HepG2 (cell line): ENCODE results near the gene TBC1D19. TPM values are rescaled to one million over a fixed set of nuclear protein-coding genes. Genes with fewer than 3 reads are reported as not detected.

Source experiments
- ATAC-seq: fragments of 200-7000 bp; cut with Tn5 transposase; 3 replicates; pipeline ENCODE4 v1.9.1; 2020; ENCODE audit warnings: mild to moderate bottlenecking, moderate library complexity
- BruUV-seq: library from RNA; stranded (reverse); fragments of 400-500 nt; replicated peaks from 2 replicates; lab custom pipeline; 2021; lab: Mats Ljungman, UMichigan
- CTCF ChIA-PET: fragments of 300-600 bp; formaldehyde crosslinking; extraction: SDS; loops from one replicate; lab custom pipeline; 2021; ENCODE audit warnings: low total read pairs, inconsistent platforms, low intra/inter-chr PET ratio; lab: Yijun Ruan, JAX
- POLR2A ChIA-PET: fragments of 350-600 bp; sonication (Branson Sonifier 250); formaldehyde crosslinking; loops from one replicate; lab custom pipeline; 2020; ENCODE audit warnings: antibody characterized with exemption, inconsistent platforms; lab: Yijun Ruan, JAX
- DNase-seq: peaks from one replicate; pipeline ENCODE4 v3.0.0-alpha.2; 2015; ENCODE audit warnings: low spot score
- FAIRE-seq: peaks from 3 replicates; lab custom pipeline; 2011; peaks lifted over from hg19 to GRCh38; lab: Jason Lieb, UNC
- H2AFZ ChIP-seq: one replicate; pipeline ENCODE4 v1.6.1; 2011; ENCODE audit warnings: low read length, inconsistent platforms
- H3K27ac ChIP-seq: fragments of 300-600 bp; 3 replicates; pipeline ENCODE4 v1.8.0; 2011; ENCODE audit warnings: mixed run types, mild to moderate bottlenecking, mixed read lengths, low read length, inconsistent platforms; ENCODE audit not compliant: insufficient read depth; ENCODE audit errors: extremely low read length
- H3K27me3 ChIP-seq, 2 experiments: fragments of 200-600 bp in 1 of 2; 2 replicates in 1 of 2; 3 replicates in 1 of 2; pipeline versions ENCODE4 v1.6.0 to v1.8.0; 2011; ENCODE audit warnings: low read length in 2 of 2, mild to moderate bottlenecking in 2 of 2, moderate library complexity in 2 of 2, inconsistent platforms in 1 of 2; ENCODE audit not compliant: insufficient read depth in 2 of 2, control insufficient read depth in 1 of 2
- H3K36me3 ChIP-seq, 2 experiments: fragments of 200-600 bp in 1 of 2; replicated peaks in 1 of 2; 2 replicates in 1 of 2; 3 replicates in 1 of 2; pipeline versions ENCODE4 v1.5.1 to v1.8.0; 2011; ENCODE audit warnings: low read length in 2 of 2, inconsistent platforms in 1 of 2; ENCODE audit not compliant: insufficient read depth in 2 of 2, control insufficient read depth in 1 of 2
- H3K4me1 ChIP-seq: 2 replicates; pipeline ENCODE4 v1.5.1; 2012; ENCODE audit warnings: low read length, inconsistent platforms; ENCODE audit not compliant: insufficient read depth
- H3K4me2 ChIP-seq: 2 replicates; pipeline ENCODE4 v1.6.0; 2011; ENCODE audit warnings: low read depth, low read length, inconsistent platforms
- H3K4me3 ChIP-seq, 3 experiments: fragments of 200-600 bp in 1 of 3; sonication (generic), shearing (Covaris generic) in 1 of 3; replicated peaks in 1 of 3; 2 replicates each; pipeline ENCODE4 v1.5.1; 2011 to 2016; ENCODE audit warnings: low read length in 3 of 3, inconsistent platforms in 2 of 3, low read depth in 2 of 3, mild to moderate bottlenecking in 2 of 3, control low read depth in 1 of 3, mixed read lengths in 1 of 3; ENCODE audit not compliant: insufficient read depth in 1 of 3
- H3K79me2 ChIP-seq: one replicate; pipeline ENCODE4 v1.6.1; 2011; ENCODE audit warnings: low read length, inconsistent platforms; ENCODE audit not compliant: insufficient read depth
- H3K9ac ChIP-seq: 2 replicates; pipeline ENCODE4 v1.6.0; 2011; ENCODE audit warnings: mild to moderate bottlenecking, low read depth, low read length, inconsistent platforms; ENCODE audit not compliant: insufficient read depth
- H3K9me3 ChIP-seq: 2 replicates; pipeline ENCODE4 v1.5.1; 2012; ENCODE audit warnings: mild to moderate bottlenecking, low read length
- H4K20me1 ChIP-seq: 2 replicates; pipeline ENCODE4 v1.6.0; 2011; ENCODE audit warnings: inconsistent platforms, mild to moderate bottlenecking, low read length, moderate library complexity; ENCODE audit not compliant: insufficient read depth
- CBX1 ChIP-seq: IDR thresholded peaks from one replicate; pipeline ENCODE4 v1.6.1; 2016; ENCODE audit warnings: antibody characterized with exemption, low read depth
- CEBPG ChIP-seq: IDR thresholded peaks from 2 replicates; pipeline ENCODE4 v1.6.1; 2016
- HNF4A ChIP-seq: sonication (generic); formaldehyde crosslinking; IDR thresholded peaks from 2 replicates; pipeline ENCODE4 v1.4.0; 2020; ENCODE audit warnings: missing genetic modification reagents
- PAF1 ChIP-seq: IDR thresholded peaks from 2 replicates; pipeline ENCODE4 v1.6.1; 2016; ENCODE audit warnings: missing genetic modification reagents, missing compliant biosample characterization
- RAD51 ChIP-seq: fragments of 450-650 bp; IDR thresholded peaks from 2 replicates; pipeline ENCODE4 v1.6.1; 2016; ENCODE audit warnings: borderline replicate concordance
- RERE ChIP-seq: IDR thresholded peaks from 2 replicates; pipeline ENCODE4 v1.6.1; 2016; ENCODE audit warnings: low read depth, missing genetic modification reagents, missing compliant biosample characterization
- SRSF4 ChIP-seq: fragments of 200-400 bp; formaldehyde crosslinking; IDR thresholded peaks from one replicate; pipeline ENCODE4 v1.6.1; 2018; ENCODE audit warnings: mild to moderate bottlenecking, low read depth, low read length, moderate library complexity; ENCODE audit not compliant: poor library complexity, severe bottlenecking
- TFAP4 ChIP-seq: sonication (generic); IDR thresholded peaks from 2 replicates; pipeline ENCODE4 v1.6.1; 2016; ENCODE audit warnings: low read depth, borderline replicate concordance
- ZFX ChIP-seq: sonication (generic); formaldehyde crosslinking; IDR thresholded peaks from 2 replicates; pipeline ENCODE4 v1.4.0; 2020; ENCODE audit warnings: mild to moderate bottlenecking, low read depth, missing genetic modification reagents, moderate library complexity
- ZNF143 ChIP-seq: sonication (generic); formaldehyde crosslinking; IDR thresholded peaks from 2 replicates; pipeline ENCODE4 v1.4.0; 2020; ENCODE audit warnings: missing genetic modification reagents
- ZNF710 ChIP-seq: sonication (generic); formaldehyde crosslinking; IDR thresholded peaks from 2 replicates; pipeline ENCODE4 v1.5.0; 2020; ENCODE audit warnings: mild to moderate bottlenecking, missing genetic modification reagents, borderline replicate concordance
- WGBS: methylation state at CpG from one replicate; pipeline ENCODE4 v1.1.6; 2017; ENCODE audit warnings: low lambda C conversion rate; 5-methylcytosine and 5-hydroxymethylcytosine counted together
- in situ Hi-C: cut with HindIII; loops from 2 replicates; pipeline ENCODE4 v1.10.0; 2017; ENCODE audit warnings: low pct_unique_long_range_greater_than_20kb; ENCODE audit not compliant: extremely low pct_ligation_motif_present
- intact Hi-C: fragments of 100-400 bp; cut with micrococcal nuclease; formaldehyde crosslinking; loops from one replicate; pipeline ENCODE4 v1.10.0; 2022; ENCODE audit not compliant: unreplicated experiment
- polyA plus RNA-seq, 8 experiments: library from polyadenylated mRNA; depleted of rRNA in 3 of 8; stranded (reverse) in 7 of 8; unstranded in 1 of 8; fragments of >200 nt; fragmentation: Illumina TruSeq in 4 of 8; extraction: Trizol in 4 of 8; gene quantifications; 2 replicates each; pipeline versions ENCODE4 v1.2.1 to v1.2.3, GENCODE V29; 2011 to 2016; ENCODE audit warnings: low read depth in 4 of 8, missing spikeins in 1 of 8, mixed read lengths in 1 of 8; ENCODE audit not compliant: insufficient read depth in 1 of 8
- total RNA-seq, 5 experiments: library from RNA; depleted of rRNA; stranded (reverse); fragments of >200 nt; fragmentation: Illumina TruSeq; extraction: Trizol; gene quantifications; 2 replicates each; pipeline ENCODE4 v1.2.3, GENCODE V29; 2016; ENCODE audit warnings: low read depth in 1 of 5

Gene TBC1D19
- total and polyA plus RNA-seq, 2 of the 13 experiments (the other 11 are each of a cell fraction or from before 2014, with no cell fraction given), result 1.6 to 3.5 TPM

- Histone ChIP-seq H3K36me3 (no peaks in the 10 kb centered on the region), H4K20me1 (no peaks in the 10 kb centered on the region), H2AFZ (no peak overlapping the region), H3K79me2 (no peaks in the 10 kb centered on the region), H3K9ac (no peak overlapping the region), H3K27me3 (no peaks in the 10 kb centered on the region), H3K4me1 (peaks cover 13% of the 10 kb centered on the region), H3K4me2 (no peak overlapping the region), H3K27ac (no peak overlapping the region), H3K4me3 (no peak overlapping the region), H3K9me3 (no peaks in the 10 kb centered on the region)
- ChIA-PET CTCF (no interaction called here), POLR2A (no interaction called here)
- whole genome bisulfite sequencing, result 47% methylated on average over 3 of the region's 3 CpGs
- intact Hi-C loops, result loop anchor here (10.0 kb wide), 1 partner anchor 286 kb away; no protein-coding TSS in a partner anchor
- ATAC-seq (peak; percentile 70), DNase-seq (peak; percentile 39), FAIRE-seq (no peak)
- in situ Hi-C loops, result loop anchor here (10.0 kb wide), 1 partner anchor 264 kb away; no protein-coding TSS in a partner anchor
- no peak for TF ChIP-seq ZNF710
- TF ChIP-seq SRSF4, result no peak
- no peak for TF ChIP-seq CBX1
- TF ChIP-seq ZFX (CRISPR knock-in tag), result no peak
- no peak for TF ChIP-seq CEBPG (CRISPR knock-in tag)
- TF ChIP-seq TFAP4, result peak; percentile 54; the same call in 1 of the 2 replicates
- no peak for TF ChIP-seq PAF1 (CRISPR knock-in tag)
- no peak for TF ChIP-seq RAD51
- no peak for TF ChIP-seq RERE (CRISPR knock-in tag)
- TF ChIP-seq ZNF143 (CRISPR knock-in tag), result no peak
- peak; percentile 51 for TF ChIP-seq HNF4A (CRISPR knock-in tag)
- no TSS peak for BruUV-seq
Measured at GRCh38 chr4:26729027-26729426, 145.1 kb downstream of the TBC1D19 start.
